MM.1S (cell line): ENCODE data around the gene CEP70.
"Not testable (repeated sequence)": the region's sequence is repeated elsewhere in the genome, so short reads cannot be mapped to it uniquely, and the experiment has no call there.

ENCODE experiments used
- DNase-seq: peaks from one replicate; pipeline ENCODE4 v3.0.0-alpha.2; 2015
- H2AFZ ChIP-seq: fragments of 300-600 bp; sonication (generic); 2 replicates; pipeline ENCODE4 v1.6.0; 2016; ENCODE audit warnings: antibody characterized with exemption, low read length
- H3F3A ChIP-seq: fragments of 300-600 bp; sonication (generic); 2 replicates; pipeline ENCODE4 v1.6.1; 2016; ENCODE audit warnings: mild to moderate bottlenecking, antibody characterized with exemption, low read length, moderate library complexity, mixed read lengths; ENCODE audit not compliant: insufficient read depth
- H3K27ac ChIP-seq: fragments of 300-600 bp; sonication (generic); 2 replicates; pipeline ENCODE4 v1.5.1; 2016; ENCODE audit warnings: mild to moderate bottlenecking, low read length
- H3K27me3 ChIP-seq: fragments of 300-600 bp; sonication (generic); replicated peaks from 2 replicates; pipeline ENCODE4 v1.6.0; 2016; ENCODE audit warnings: low read length; ENCODE audit not compliant: insufficient read depth
- H3K36me3 ChIP-seq: fragments of 300-600 bp; sonication (generic); replicated peaks from 2 replicates; pipeline ENCODE4 v1.6.1; 2016; ENCODE audit warnings: mild to moderate bottlenecking, low read length, mixed read lengths; ENCODE audit not compliant: insufficient read depth
- H3K4me1 ChIP-seq: fragments of 300-600 bp; sonication (generic); 2 replicates; pipeline ENCODE4 v1.6.1; 2016; ENCODE audit warnings: low read length, mixed read lengths
- H3K4me2 ChIP-seq: fragments of 300-600 bp; sonication (generic); 2 replicates; pipeline ENCODE4 v1.6.0; 2016; ENCODE audit warnings: low read depth, low read length
- H3K4me3 ChIP-seq: fragments of 300-600 bp; sonication (generic); 2 replicates; pipeline ENCODE4 v1.5.1; 2016; ENCODE audit warnings: low read length, mixed read lengths
- H3K79me2 ChIP-seq: fragments of 300-600 bp; sonication (generic); 2 replicates; pipeline ENCODE4 v1.6.1; 2016; ENCODE audit warnings: mixed run types, low read length, mixed read lengths
- H3K9ac ChIP-seq: fragments of 300-600 bp; sonication (generic); 2 replicates; pipeline ENCODE4 v1.6.1; 2016; ENCODE audit warnings: low read length, mixed read lengths
- H3K9me2 ChIP-seq: fragments of 300-600 bp; sonication (generic); replicated peaks from 2 replicates; pipeline ENCODE4 v1.6.1; 2016; ENCODE audit warnings: mild to moderate bottlenecking, low read length, mixed read lengths; ENCODE audit not compliant: insufficient read depth
- H3K9me3 ChIP-seq: fragments of 300-600 bp; sonication (generic); replicated peaks from 2 replicates; pipeline ENCODE4 v1.6.1; 2016; ENCODE audit warnings: mild to moderate bottlenecking, low read length, mixed read lengths; ENCODE audit not compliant: insufficient read depth
- H4K20me1 ChIP-seq: fragments of 300-600 bp; sonication (generic); 2 replicates; pipeline ENCODE4 v1.6.1; 2016; ENCODE audit warnings: mild to moderate bottlenecking, low read length, moderate library complexity, mixed read lengths; ENCODE audit not compliant: insufficient read depth
- CTCF ChIP-seq: fragments of 300-600 bp; sonication (generic); IDR thresholded peaks from 2 replicates; pipeline ENCODE4 v1.5.1; 2016; ENCODE audit warnings: antibody characterized with exemption, low read length, mixed read lengths
- EZH2 ChIP-seq: fragments of 300-600 bp; sonication (generic); optimal IDR thresholded peaks from 2 replicates; pipeline ENCODE3; 2017; ENCODE audit warnings: low read depth, mild to moderate bottlenecking, antibody characterized with exemption, low read length, mixed read lengths
- EZH2phosphoT487 ChIP-seq: fragments of 300-600 bp; sonication (generic); IDR thresholded peaks from 2 replicates; pipeline ENCODE4 v1.6.1; 2018; ENCODE audit warnings: antibody characterized with exemption, low read length

The CEP70 gene

GRCh38 chr3:138547342-138547975 is 46.6 kb downstream of the CEP70 start:
- H3K4me2 ChIP-seq = no peak overlapping the region
- DNase-seq = no peak
- H3K36me3 ChIP-seq = no peaks in the 10 kb centered on the region
- H3K27me3 ChIP-seq = no peaks in the 10 kb centered on the region
- H3K9me2 ChIP-seq = no peaks in the 10 kb centered on the region
- no peaks in the 10 kb centered on the region for H3K9me3 ChIP-seq
- H3K4me3 ChIP-seq = no peak overlapping the region
- no peak overlapping the region for H3K9ac ChIP-seq
- H2AFZ ChIP-seq = no peak overlapping the region
- H3K4me1 ChIP-seq = no peaks in the 10 kb centered on the region
- peaks cover 4% of the 10 kb centered on the region; the same call in 1 of the 2 replicates for H3K79me2 ChIP-seq
- no peaks in the 10 kb centered on the region for H3F3A ChIP-seq
- no peak for TF ChIP-seq EZH2phosphoT487
- no peak for TF ChIP-seq EZH2
- TF ChIP-seq CTCF = no peak
- no peaks in the 10 kb centered on the region for H4K20me1 ChIP-seq
- no peak overlapping the region for H3K27ac ChIP-seq

GRCh38 chr3:138544546-138544945 is 49.5 kb downstream of the CEP70 start:
- H3K4me1 ChIP-seq = no peaks in the 10 kb centered on the region
- DNase-seq = no peak
- no peak overlapping the region for H3K9ac ChIP-seq
- H3F3A ChIP-seq = no peaks in the 10 kb centered on the region
- no peak overlapping the region for H3K4me2 ChIP-seq
- no peak overlapping the region for H3K4me3 ChIP-seq
- 0 out of 2 replicates have a peak, but pooled peaks cover 5% of the 10 kb centered on the region for H3K36me3 ChIP-seq
- no peak overlapping the region for H2AFZ ChIP-seq
- H3K27me3 ChIP-seq = no peaks in the 10 kb centered on the region
- no peaks in the 10 kb centered on the region for H4K20me1 ChIP-seq
- no peaks in the 10 kb centered on the region for H3K9me3 ChIP-seq
- H3K79me2 ChIP-seq = no peaks in the 10 kb centered on the region
- H3K9me2 ChIP-seq = no peaks in the 10 kb centered on the region
- no peak overlapping the region for H3K27ac ChIP-seq
- TF ChIP-seq EZH2phosphoT487 (no peak), CTCF (no peak), EZH2 (no peak)

- H3K9me3 ChIP-seq = no peaks in the 10 kb centered on the region
- no peaks in the 10 kb centered on the region for H3F3A ChIP-seq
- no peak overlapping the region for H3K27ac ChIP-seq
- no peak for DNase-seq
- H3K9me2 ChIP-seq = no peaks in the 10 kb centered on the region
- no peaks in the 10 kb centered on the region for H3K79me2 ChIP-seq
- H4K20me1 ChIP-seq = no peaks in the 10 kb centered on the region
- 0 out of 2 replicates have a peak, but pooled peaks cover 5% of the 10 kb centered on the region for H3K36me3 ChIP-seq
- H3K4me3 ChIP-seq = no peak overlapping the region
- TF ChIP-seq EZH2phosphoT487 = no peak
- TF ChIP-seq EZH2 = no peak
- H3K9ac ChIP-seq = no peak overlapping the region
- no peaks in the 10 kb centered on the region for H3K27me3 ChIP-seq
- no peak overlapping the region for H3K4me2 ChIP-seq
- no peak overlapping the region for H2AFZ ChIP-seq
- no peaks in the 10 kb centered on the region for H3K4me1 ChIP-seq
These were observed 51.1 kb downstream of the CEP70 start for GRCh38 chr3:138542977-138543376.

- no peak for TF ChIP-seq CTCF
- TF ChIP-seq EZH2 = no peak
- no peak for TF ChIP-seq EZH2phosphoT487
- no peaks in the 10 kb centered on the region for H3K79me2 ChIP-seq
- no peak overlapping the region for H3K27ac ChIP-seq
- no peaks in the 10 kb centered on the region for H4K20me1 ChIP-seq
- H3K36me3 ChIP-seq = 0 out of 2 replicates have a peak, but pooled peaks cover 5% of the 10 kb centered on the region
- H2AFZ ChIP-seq = no peak overlapping the region
- no peaks in the 10 kb centered on the region for H3K9me2 ChIP-seq
- H3K4me3 ChIP-seq = no peak overlapping the region
- DNase-seq = no peak
- H3K9ac ChIP-seq = no peak overlapping the region
- H3K4me1 ChIP-seq = no peaks in the 10 kb centered on the region
- H3K9me3 ChIP-seq = no peaks in the 10 kb centered on the region
- H3K27me3 ChIP-seq = no peaks in the 10 kb centered on the region
- H3K4me2 ChIP-seq = no peak overlapping the region
- H3F3A ChIP-seq = no peaks in the 10 kb centered on the region
These were observed 54.7 kb downstream of the CEP70 start for GRCh38 chr3:138539352-138539751.

- H3K4me2 ChIP-seq = not testable (repeated sequence)
These were observed 72.6 kb downstream of the CEP70 start for GRCh38 chr3:138521445-138521844.

More at GRCh38 chr3:138521445-138521844, 72.6 kb downstream of the CEP70 start:
- H3K4me3 ChIP-seq, H3K9me3 ChIP-seq, H4K20me1 ChIP-seq, H3K27ac ChIP-seq, H3K79me2 ChIP-seq, H2AFZ ChIP-seq, H3K4me1 ChIP-seq, H3F3A ChIP-seq, H3K27me3 ChIP-seq, H3K36me3 ChIP-seq, H3K9me2 ChIP-seq, H3K9ac ChIP-seq, DNase-seq: not testable (repeated sequence)
